Panc1 (cell line): ENCODE data around the gene PLA2G2C.

Source experiments
- POLR2AphosphoS5 ChIP-seq: IDR thresholded peaks from 2 replicates; pipeline ENCODE4 v1.6.1; 2012; ENCODE audit warnings: mild to moderate bottlenecking, low read depth, low read length, moderate library complexity
- SIN3A ChIP-seq: IDR thresholded peaks from 2 replicates; pipeline ENCODE4 v1.6.1; 2012; ENCODE audit warnings: low read depth, mild to moderate bottlenecking, low read length, moderate library complexity, borderline replicate concordance; ENCODE audit not compliant: insufficient read depth
- TF ChIP-seq, protein P1 (sequence below): fragments of 450-650 bp; IDR thresholded peaks from 2 replicates; pipeline ENCODE4 v1.5.1; 2017; ENCODE audit warnings: mild to moderate bottlenecking

DNA sequence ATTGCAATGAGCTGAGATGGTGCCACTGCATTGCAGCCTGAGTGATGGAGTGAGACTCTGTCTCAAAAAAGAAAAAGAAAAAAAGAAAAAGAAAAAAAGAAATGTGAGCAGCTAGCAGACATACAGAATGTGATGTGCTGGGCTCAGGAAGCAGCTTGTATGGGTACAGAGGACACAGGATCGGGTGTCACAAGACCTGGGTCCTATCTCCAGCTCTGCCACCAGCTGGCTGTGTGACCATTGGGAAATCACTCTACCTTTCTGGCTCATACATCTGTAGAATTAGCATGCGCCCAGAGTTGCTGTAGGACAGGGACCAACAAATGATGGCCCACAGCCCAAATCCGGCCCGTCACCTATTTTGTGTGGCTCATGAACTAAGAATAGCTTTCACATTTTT, 3.3 kb upstream of the PLA2G2C start:
- no peak for TF ChIP-seq POLR2AphosphoS5
- TF ChIP-seq, protein P1, sequence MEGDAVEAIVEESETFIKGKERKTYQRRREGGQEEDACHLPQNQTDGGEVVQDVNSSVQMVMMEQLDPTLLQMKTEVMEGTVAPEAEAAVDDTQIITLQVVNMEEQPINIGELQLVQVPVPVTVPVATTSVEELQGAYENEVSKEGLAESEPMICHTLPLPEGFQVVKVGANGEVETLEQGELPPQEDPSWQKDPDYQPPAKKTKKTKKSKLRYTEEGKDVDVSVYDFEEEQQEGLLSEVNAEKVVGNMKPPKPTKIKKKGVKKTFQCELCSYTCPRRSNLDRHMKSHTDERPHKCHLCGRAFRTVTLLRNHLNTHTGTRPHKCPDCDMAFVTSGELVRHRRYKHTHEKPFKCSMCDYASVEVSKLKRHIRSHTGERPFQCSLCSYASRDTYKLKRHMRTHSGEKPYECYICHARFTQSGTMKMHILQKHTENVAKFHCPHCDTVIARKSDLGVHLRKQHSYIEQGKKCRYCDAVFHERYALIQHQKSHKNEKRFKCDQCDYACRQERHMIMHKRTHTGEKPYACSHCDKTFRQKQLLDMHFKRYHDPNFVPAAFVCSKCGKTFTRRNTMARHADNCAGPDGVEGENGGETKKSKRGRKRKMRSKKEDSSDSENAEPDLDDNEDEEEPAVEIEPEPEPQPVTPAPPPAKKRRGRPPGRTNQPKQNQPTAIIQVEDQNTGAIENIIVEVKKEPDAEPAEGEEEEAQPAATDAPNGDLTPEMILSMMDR: no peak
- no peak for TF ChIP-seq SIN3A
